ENCODE data around the gene LPGAT1.
A peak's percentile ranks its signal among the peaks of the same experiment; 100 is the strongest.
"Not testable (repeated sequence)": the region's sequence is repeated elsewhere in the genome, so short reads cannot be mapped to it uniquely, and the experiment has no call there.

The LPGAT1 gene

GRCh38 chr1:211703812-211704537 is 126.6 kb downstream of the LPGAT1 start:
- Mint-ChIP-seq H3K4me3 (no peak overlapping the region), H3K9me3 (no peaks in the 10 kb centered on the region), H3K27me3 (peaks cover 21% of the 10 kb centered on the region), H3K4me1 (ENCODE audit: low read depth) (peaks cover 7% of the 10 kb centered on the region), H3K27ac (no peak overlapping the region), H3K36me3 (ENCODE audit: low read depth) (no peaks in the 10 kb centered on the region)
- intact Hi-C loops (cut with micrococcal nuclease), result no loop called here

GRCh38 chr1:211701733-211702132 is 128.8 kb downstream of the LPGAT1 start:
- intact Hi-C loops (cut with micrococcal nuclease), result no loop called here
- H3K27ac Mint-ChIP-seq, result no peak overlapping the region
- H3K36me3 Mint-ChIP-seq (ENCODE audit: low read depth), result no peaks in the 10 kb centered on the region

GRCh38 chr1:211699059-211699458 is 131.5 kb downstream of the LPGAT1 start:
- H3K27me3 Mint-ChIP-seq, result peaks cover 28% of the 10 kb centered on the region
- peaks cover 21% of the 10 kb centered on the region for H3K4me1 Mint-ChIP-seq (ENCODE audit: low read depth)
- H3K9me3 Mint-ChIP-seq, result no peaks in the 10 kb centered on the region
- intact Hi-C loops (cut with micrococcal nuclease), result loop anchor here (5.0 kb wide), 2 partner anchors 133 to 333 kb away; partner anchors contain the start of gene LPGAT1
- no peak overlapping the region for H3K27ac Mint-ChIP-seq
- H3K4me3 Mint-ChIP-seq, result no peak overlapping the region
- no peaks in the 10 kb centered on the region for H3K36me3 Mint-ChIP-seq (ENCODE audit: low read depth)

More at GRCh38 chr1:211701733-211702132, 128.8 kb downstream of the LPGAT1 start:
- H3K4me1 Mint-ChIP-seq (ENCODE audit: low read depth), result peaks cover 12% of the 10 kb centered on the region
- H3K9me3 Mint-ChIP-seq, result no peaks in the 10 kb centered on the region
- no peak overlapping the region for H3K4me3 Mint-ChIP-seq
- H3K27me3 Mint-ChIP-seq, result peaks cover 28% of the 10 kb centered on the region

- Mint-ChIP-seq H3K27me3 (peaks cover 26% of the 10 kb centered on the region), H3K4me1 (ENCODE audit: low read depth) (peaks cover 15% of the 10 kb centered on the region), H3K36me3 (ENCODE audit: low read depth) (no peaks in the 10 kb centered on the region), H3K27ac (no peak overlapping the region), H3K4me3 (peak overlapping the region; percentile 55), H3K9me3 (no peaks in the 10 kb centered on the region)
- intact Hi-C loops (cut with micrococcal nuclease), result loop anchor here (5.0 kb wide), 2 partner anchors 134 to 334 kb away; partner anchors contain the start of gene LPGAT1
Observed at GRCh38 chr1:211698161-211699026, 132.2 kb downstream of the LPGAT1 start.

GRCh38 chr1:211697356-211697755 is 133.2 kb downstream of the LPGAT1 start:
- intact Hi-C loops (cut with micrococcal nuclease), result loop anchor here (5.0 kb wide), 2 partner anchors 135 to 335 kb away; partner anchors contain the start of gene LPGAT1
- Mint-ChIP-seq H3K27ac (no peak overlapping the region), H3K36me3 (ENCODE audit: low read depth) (no peaks in the 10 kb centered on the region), H3K27me3 (peaks cover 26% of the 10 kb centered on the region), H3K4me1 (ENCODE audit: low read depth) (peaks cover 15% of the 10 kb centered on the region), H3K9me3 (no peaks in the 10 kb centered on the region), H3K4me3 (no peak overlapping the region)

GRCh38 chr1:211695135-211695816 is 135.3 kb downstream of the LPGAT1 start:
- no peak overlapping the region for H3K4me3 Mint-ChIP-seq
- intact Hi-C loops (cut with micrococcal nuclease), result loop anchor here (5.0 kb wide), 2 partner anchors 137 to 337 kb away; partner anchors contain the start of gene LPGAT1

GRCh38 chr1:211693911-211694310 is 136.7 kb downstream of the LPGAT1 start:
- intact Hi-C loops (cut with micrococcal nuclease); H3K4me3 Mint-ChIP-seq; H3K9me3 Mint-ChIP-seq; H3K27me3 Mint-ChIP-seq; H3K36me3 Mint-ChIP-seq (ENCODE audit: low read depth); H3K27ac Mint-ChIP-seq: not testable (repeated sequence)
- peaks cover 15% of the 10 kb centered on the region for H3K4me1 Mint-ChIP-seq (ENCODE audit: low read depth)

More at GRCh38 chr1:211695135-211695816, 135.3 kb downstream of the LPGAT1 start:
- Mint-ChIP-seq H3K27ac (no peak overlapping the region), H3K9me3 (no peaks in the 10 kb centered on the region), H3K4me1 (ENCODE audit: low read depth) (peaks cover 15% of the 10 kb centered on the region), H3K36me3 (ENCODE audit: low read depth) (no peaks in the 10 kb centered on the region), H3K27me3 (peaks cover 17% of the 10 kb centered on the region)
